ENCODE measurements around the gene PDLIM1.

Gene PDLIM1

DNA sequence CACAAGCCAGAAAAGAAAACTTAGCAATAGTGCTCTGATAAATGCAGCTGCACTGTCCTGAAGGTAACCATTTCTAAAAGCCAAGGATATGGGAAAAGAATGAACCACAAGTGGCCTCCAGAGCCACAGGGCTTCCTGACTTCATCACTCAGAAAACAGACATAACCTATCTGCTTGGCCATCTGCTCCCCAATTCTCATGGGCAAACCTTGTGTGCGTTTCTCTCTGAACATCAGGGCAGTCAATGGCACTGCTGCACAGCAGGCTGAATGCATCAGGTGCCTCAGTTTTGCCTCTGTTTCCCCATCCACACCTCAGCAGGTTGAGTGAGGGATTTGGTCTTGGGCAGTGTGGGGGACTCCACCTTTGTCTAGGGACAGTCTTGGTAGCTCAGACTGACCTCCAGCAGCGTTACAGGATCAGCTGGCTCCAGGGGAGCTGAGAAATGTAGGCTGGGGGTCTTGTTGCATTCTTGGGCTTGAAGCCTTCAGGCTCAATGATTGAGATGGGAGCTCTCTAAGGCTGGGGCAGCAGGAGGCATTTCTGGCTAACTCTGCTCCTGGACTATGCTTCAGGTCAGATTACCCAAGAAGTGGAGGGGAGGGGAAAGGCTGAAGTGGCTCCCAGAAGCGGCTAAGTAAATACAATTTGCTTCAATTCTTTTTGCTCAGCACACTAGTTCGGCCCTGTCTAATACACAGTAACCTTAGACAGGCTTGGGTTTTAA lies 23.6 kb upstream of the PDLIM1 start:
- Histone ChIP-seq H3K27ac (ENCODE audit: low read depth, low read length) (no peak overlapping the region), H3K9me3 (ENCODE audit: insufficient read depth, low read depth, low read length) (no peaks in the 10 kb centered on the region), H3K36me3 (ENCODE audit: insufficient read depth, low read length) (peaks cover 4% of the 10 kb centered on the region; the same call in 1 of the 2 replicates), H3K4me3 (ENCODE audit: low read length) (no peak overlapping the region), H3K27me3 (ENCODE audit: insufficient read depth, low read length) (no peaks in the 10 kb centered on the region), H3K4me1 (ENCODE audit: insufficient read depth, low read length) (peaks cover 38% of the 10 kb centered on the region), H3K9ac (ENCODE audit: low read depth, low read length) (no peak overlapping the region)
- 81% methylated on average over 4 of the region's 4 CpGs for WGBS

GRCh38 chr10:95312986-95313495 lies 22.2 kb upstream of the PDLIM1 start:
- no peak overlapping the region for H3K9ac ChIP-seq (ENCODE audit: low read depth, low read length)
- H3K9me3 ChIP-seq (ENCODE audit: insufficient read depth, low read depth, low read length), result no peaks in the 10 kb centered on the region
- WGBS, result no CpG with 5 or more reads among the region's 1 CpG
- H3K27ac ChIP-seq (ENCODE audit: low read depth, low read length), result no peak overlapping the region
- H3K4me3 ChIP-seq (ENCODE audit: low read length), result no peak overlapping the region
- H3K4me1 ChIP-seq (ENCODE audit: insufficient read depth, low read length), result peaks cover 46% of the 10 kb centered on the region
- H3K36me3 ChIP-seq (ENCODE audit: insufficient read depth, low read length), result peaks cover 4% of the 10 kb centered on the region; the same call in 1 of the 2 replicates
- no peaks in the 10 kb centered on the region for H3K27me3 ChIP-seq (ENCODE audit: insufficient read depth, low read length)

DNA sequence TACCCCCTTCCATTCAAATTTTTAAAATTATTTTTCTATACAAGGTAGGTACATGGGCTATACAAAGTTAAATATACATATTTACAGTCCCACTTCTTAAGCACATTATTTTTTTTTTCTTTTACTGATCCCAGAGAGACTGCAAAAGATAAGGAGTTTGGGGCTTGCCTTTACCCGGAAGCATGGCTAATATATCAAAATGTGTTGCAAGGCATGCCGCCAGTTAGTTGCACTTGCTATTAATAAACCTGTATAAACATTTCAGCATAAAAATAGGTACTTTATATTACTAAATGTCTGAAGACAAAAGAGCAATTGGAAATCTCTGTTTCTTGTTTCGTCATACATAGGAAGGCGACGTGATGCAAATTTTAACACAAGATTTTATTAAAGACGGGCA lies 21.5 kb upstream of the PDLIM1 start:
- H3K27ac ChIP-seq (ENCODE audit: low read depth, low read length), result no peak overlapping the region
- no peak overlapping the region for H3K4me3 ChIP-seq (ENCODE audit: low read length)
- peaks cover 2% of the 10 kb centered on the region; the same call in 1 of the 2 replicates for H3K36me3 ChIP-seq (ENCODE audit: insufficient read depth, low read length)
- H3K9ac ChIP-seq (ENCODE audit: low read depth, low read length), result no peak overlapping the region
- 91% methylated on average over 6 of the region's 6 CpGs for WGBS
- no peaks in the 10 kb centered on the region for H3K27me3 ChIP-seq (ENCODE audit: insufficient read depth, low read length)
- no peaks in the 10 kb centered on the region for H3K9me3 ChIP-seq (ENCODE audit: insufficient read depth, low read depth, low read length)
- H3K4me1 ChIP-seq (ENCODE audit: insufficient read depth, low read length), result peaks cover 46% of the 10 kb centered on the region

GRCh38 chr10:95309958-95310357 lies 19.2 kb upstream of the PDLIM1 start:
- H3K4me3 ChIP-seq (ENCODE audit: low read length), result no peak overlapping the region
- H3K4me1 ChIP-seq (ENCODE audit: insufficient read depth, low read length), result peaks cover 51% of the 10 kb centered on the region
- H3K27me3 ChIP-seq (ENCODE audit: insufficient read depth, low read length), result no peaks in the 10 kb centered on the region
- no peaks in the 10 kb centered on the region for H3K9me3 ChIP-seq (ENCODE audit: insufficient read depth, low read depth, low read length)
- 83% methylated on average over 1 of the region's 1 CpG for WGBS
- H3K27ac ChIP-seq (ENCODE audit: low read depth, low read length), result no peak overlapping the region
- H3K9ac ChIP-seq (ENCODE audit: low read depth, low read length), result no peak overlapping the region
- no peaks in the 10 kb centered on the region; the same call in 1 of the 2 replicates for H3K36me3 ChIP-seq (ENCODE audit: insufficient read depth, low read length)

DNA sequence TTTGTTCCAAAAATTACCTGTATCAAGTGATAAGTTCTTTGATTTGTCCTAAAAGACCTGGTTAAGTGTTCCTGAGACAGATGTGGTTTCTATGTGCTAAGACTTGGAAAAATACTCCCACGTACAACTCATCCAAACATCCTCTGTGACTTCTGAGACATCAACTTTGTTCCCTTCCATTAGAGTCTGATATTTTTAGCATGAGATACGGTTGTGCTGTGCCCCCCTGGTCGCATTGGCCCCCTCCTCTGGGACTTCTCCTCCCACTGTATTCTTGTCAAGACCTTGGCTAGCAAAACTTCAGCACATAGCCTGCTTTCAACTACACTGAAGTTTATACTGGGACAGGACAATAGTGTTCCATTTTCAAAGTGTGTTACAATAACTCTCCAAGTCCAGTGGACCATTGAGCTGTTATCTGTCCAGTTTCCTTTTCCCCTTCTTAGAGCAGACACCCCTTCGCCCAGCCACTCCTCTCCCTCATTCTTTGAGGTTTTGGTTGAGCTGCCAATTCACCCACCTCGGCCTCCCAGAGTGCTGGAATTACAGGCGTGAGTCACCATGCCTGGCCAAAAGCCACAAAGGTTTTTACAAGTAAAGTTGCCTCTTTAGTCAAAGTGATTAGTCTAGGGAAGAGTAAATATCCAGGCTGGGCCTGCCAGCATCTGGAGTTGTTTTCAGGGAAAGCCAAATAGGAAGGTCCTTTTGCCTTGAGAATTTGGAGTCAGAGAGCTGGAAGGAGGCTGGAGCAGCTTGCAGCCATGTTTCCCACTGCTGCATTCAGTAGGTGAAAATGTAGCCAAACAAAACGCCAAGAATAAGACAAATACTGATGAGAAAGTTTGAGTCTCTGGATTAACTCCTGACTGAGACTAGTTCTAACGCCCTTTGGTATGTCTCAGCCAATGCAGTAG lies 17.8 kb upstream of the PDLIM1 start:
- WGBS, result 79% methylated on average over 8 of the region's 8 CpGs
- Histone ChIP-seq H3K27ac (ENCODE audit: low read depth, low read length) (peak overlapping the region; percentile 29), H3K4me3 (ENCODE audit: low read length) (no peak overlapping the region), H3K27me3 (ENCODE audit: insufficient read depth, low read length) (peaks cover 2% of the 10 kb centered on the region; the same call in 1 of the 2 replicates), H3K36me3 (ENCODE audit: insufficient read depth, low read length) (no peaks in the 10 kb centered on the region), H3K9me3 (ENCODE audit: insufficient read depth, low read depth, low read length) (no peaks in the 10 kb centered on the region), H3K9ac (ENCODE audit: low read depth, low read length) (no peak overlapping the region; the same call in 1 of the 2 replicates), H3K4me1 (ENCODE audit: insufficient read depth, low read length) (peaks cover 58% of the 10 kb centered on the region)

GRCh38 chr10:95306851-95307250 lies 16.0 kb upstream of the PDLIM1 start:
- H3K4me3 ChIP-seq (ENCODE audit: low read length), result no peak overlapping the region
- H3K27me3 ChIP-seq (ENCODE audit: insufficient read depth, low read length), result peaks cover 5% of the 10 kb centered on the region; the same call in 1 of the 2 replicates
- H3K27ac ChIP-seq (ENCODE audit: low read depth, low read length), result no peak overlapping the region
- no peak overlapping the region for H3K9ac ChIP-seq (ENCODE audit: low read depth, low read length)
- WGBS, result 100% methylated on average over 1 of the region's 1 CpG
- peaks cover 46% of the 10 kb centered on the region for H3K4me1 ChIP-seq (ENCODE audit: insufficient read depth, low read length)
- no peaks in the 10 kb centered on the region for H3K9me3 ChIP-seq (ENCODE audit: insufficient read depth, low read depth, low read length)
- H3K36me3 ChIP-seq (ENCODE audit: insufficient read depth, low read length), result no peaks in the 10 kb centered on the region

DNA sequence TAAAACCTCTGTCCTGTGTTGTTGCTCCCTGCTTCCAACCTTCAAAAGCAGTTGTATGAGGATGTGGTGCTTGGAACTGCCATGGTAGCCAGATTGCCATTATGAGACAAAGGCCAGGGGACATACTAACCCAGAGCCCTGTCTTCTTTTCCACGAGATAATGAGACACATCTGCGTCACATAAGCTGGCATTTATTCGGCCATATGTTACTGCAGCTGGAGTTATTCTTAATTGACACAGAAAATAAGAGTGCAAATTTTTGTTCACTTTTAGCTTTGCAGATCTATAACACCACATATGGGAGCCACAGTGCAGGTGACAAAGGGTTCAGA lies 15.5 kb upstream of the PDLIM1 start:
- Histone ChIP-seq H3K4me3 (ENCODE audit: low read length) (no peak overlapping the region), H3K27ac (ENCODE audit: low read depth, low read length) (no peak overlapping the region), H3K27me3 (ENCODE audit: insufficient read depth, low read length) (peaks cover 5% of the 10 kb centered on the region; the same call in 1 of the 2 replicates), H3K36me3 (ENCODE audit: insufficient read depth, low read length) (no peaks in the 10 kb centered on the region), H3K9me3 (ENCODE audit: insufficient read depth, low read depth, low read length) (no peaks in the 10 kb centered on the region), H3K9ac (ENCODE audit: low read depth, low read length) (no peak overlapping the region), H3K4me1 (ENCODE audit: insufficient read depth, low read length) (peaks cover 43% of the 10 kb centered on the region)
- WGBS, result 92% methylated on average over 3 of the region's 3 CpGs

- no peak overlapping the region for H3K4me3 ChIP-seq (ENCODE audit: low read length)
- H3K4me1 ChIP-seq (ENCODE audit: insufficient read depth, low read length), result peaks cover 39% of the 10 kb centered on the region
- H3K9me3 ChIP-seq (ENCODE audit: insufficient read depth, low read depth, low read length), result no peaks in the 10 kb centered on the region
- H3K27ac ChIP-seq (ENCODE audit: low read depth, low read length), result no peak overlapping the region
- no peaks in the 10 kb centered on the region for H3K36me3 ChIP-seq (ENCODE audit: insufficient read depth, low read length)
- peaks cover 5% of the 10 kb centered on the region; the same call in 1 of the 2 replicates for H3K27me3 ChIP-seq (ENCODE audit: insufficient read depth, low read length)
- WGBS, result 86% methylated on average over 10 of the region's 10 CpGs
- H3K9ac ChIP-seq (ENCODE audit: low read depth, low read length), result no peak overlapping the region
Measured at GRCh38 chr10:95305606-95306317, 15.0 kb upstream of the PDLIM1 start.

GRCh38 chr10:95304976-95305375 lies 14.2 kb upstream of the PDLIM1 start:
- no peak overlapping the region for H3K27ac ChIP-seq (ENCODE audit: low read depth, low read length)
- no peak overlapping the region for H3K4me3 ChIP-seq (ENCODE audit: low read length)
- no peak overlapping the region for H3K9ac ChIP-seq (ENCODE audit: low read depth, low read length)
- H3K27me3 ChIP-seq (ENCODE audit: insufficient read depth, low read length), result peaks cover 5% of the 10 kb centered on the region; the same call in 1 of the 2 replicates
- H3K9me3 ChIP-seq (ENCODE audit: insufficient read depth, low read depth, low read length), result no peaks in the 10 kb centered on the region
- H3K4me1 ChIP-seq (ENCODE audit: insufficient read depth, low read length), result peaks cover 33% of the 10 kb centered on the region
- no peaks in the 10 kb centered on the region for H3K36me3 ChIP-seq (ENCODE audit: insufficient read depth, low read length)
- WGBS, result 84% methylated on average over 2 of the region's 2 CpGs

GRCh38 chr10:95304463-95304862 lies 13.7 kb upstream of the PDLIM1 start:
- Histone ChIP-seq H3K9ac (ENCODE audit: low read depth, low read length) (no peak overlapping the region), H3K4me3 (ENCODE audit: low read length) (no peak overlapping the region), H3K27ac (ENCODE audit: low read depth, low read length) (no peak overlapping the region), H3K36me3 (ENCODE audit: insufficient read depth, low read length) (no peaks in the 10 kb centered on the region), H3K4me1 (ENCODE audit: insufficient read depth, low read length) (peaks cover 30% of the 10 kb centered on the region), H3K27me3 (ENCODE audit: insufficient read depth, low read length) (peaks cover 5% of the 10 kb centered on the region; the same call in 1 of the 2 replicates), H3K9me3 (ENCODE audit: insufficient read depth, low read depth, low read length) (no peaks in the 10 kb centered on the region)
- 29% methylated on average over 4 of the region's 4 CpGs for WGBS
